HFFc6 (cell line): ENCODE results near the gene MMP20. TPM values are rescaled to one million over a fixed set of nuclear protein-coding genes. Genes with fewer than 3 reads are reported as not detected.

Experiments used
- DNase-seq: peaks from one replicate; pipeline ENCODE4 v3.0.0-alpha.2; 2018
- H3K27ac Mint-ChIP-seq: 2 replicates; pipeline ENCODE4 v1.8.0; 2020; ENCODE audit warnings: mild to moderate bottlenecking, mixed read lengths
- H3K27me3 Mint-ChIP-seq: 2 replicates; pipeline ENCODE4 v1.8.0; 2021; ENCODE audit warnings: mild to moderate bottlenecking, moderate library complexity, mixed read lengths; ENCODE audit not compliant: insufficient read depth
- H3K36me3 Mint-ChIP-seq: 2 replicates; pipeline ENCODE4 v1.8.0; 2021; ENCODE audit warnings: low read depth, mixed read lengths
- H3K4me1 Mint-ChIP-seq: 2 replicates; pipeline ENCODE4 v1.8.0; 2020; ENCODE audit warnings: low read depth, mixed read lengths
- H3K4me3 Mint-ChIP-seq: 2 replicates; pipeline ENCODE4 v1.8.0; 2020; ENCODE audit warnings: mild to moderate bottlenecking, moderate library complexity, mixed read lengths
- H3K9me3 Mint-ChIP-seq: 2 replicates; pipeline ENCODE4 v1.8.0; 2020; ENCODE audit warnings: mild to moderate bottlenecking, mixed read lengths
- total RNA-seq, 6 experiments: library from RNA; stranded (reverse); fragmentation: NEBNext Ultra II Directional; extraction: Animal tissue kit (Norgen Biotek cat#: 25700); gene quantifications; 2 replicates in 1 of 6; 3 replicates in 5 of 6; pipeline ENCODE4 v1.2.3, GENCODE V29; 2021
- TF ChIP-seq, protein P1 (sequence below): fragments of 200-600 bp; sonication (generic); IDR thresholded peaks from 2 replicates; pipeline ENCODE4 v1.5.0; 2021; ENCODE audit warnings: antibody characterized with exemption, mild to moderate bottlenecking

MMP20 gene
- total RNA-seq, 6 experiments from 2014 or later = not detected

DNA sequence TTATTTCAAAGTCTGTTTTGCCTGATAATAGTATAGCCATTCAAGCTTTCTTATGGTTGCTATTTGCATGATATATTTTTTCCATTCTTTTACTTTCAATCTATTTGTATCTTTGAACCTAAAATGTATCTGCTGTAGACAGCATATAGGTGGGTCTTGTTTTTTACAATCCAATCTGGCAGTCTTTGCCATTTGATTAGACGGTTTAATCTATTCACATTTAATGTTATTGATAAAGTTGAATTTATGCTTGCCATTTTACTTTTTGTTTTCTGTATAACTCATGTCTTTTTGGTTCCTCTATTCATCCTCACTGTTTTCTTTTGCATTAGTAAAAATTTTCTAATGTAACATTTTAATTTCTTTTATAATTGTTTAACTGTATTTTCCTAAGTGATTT lies 37.4 kb downstream of the MMP20 start:
- Mint-ChIP-seq H3K4me3 (no peak overlapping the region), H3K9me3 (no peaks in the 10 kb centered on the region), H3K36me3 (no peaks in the 10 kb centered on the region), H3K27ac (no peak overlapping the region), H3K27me3 (peaks cover 3% of the 10 kb centered on the region), H3K4me1 (peaks cover 5% of the 10 kb centered on the region)
- no peak for DNase-seq
- TF ChIP-seq, protein P1, sequence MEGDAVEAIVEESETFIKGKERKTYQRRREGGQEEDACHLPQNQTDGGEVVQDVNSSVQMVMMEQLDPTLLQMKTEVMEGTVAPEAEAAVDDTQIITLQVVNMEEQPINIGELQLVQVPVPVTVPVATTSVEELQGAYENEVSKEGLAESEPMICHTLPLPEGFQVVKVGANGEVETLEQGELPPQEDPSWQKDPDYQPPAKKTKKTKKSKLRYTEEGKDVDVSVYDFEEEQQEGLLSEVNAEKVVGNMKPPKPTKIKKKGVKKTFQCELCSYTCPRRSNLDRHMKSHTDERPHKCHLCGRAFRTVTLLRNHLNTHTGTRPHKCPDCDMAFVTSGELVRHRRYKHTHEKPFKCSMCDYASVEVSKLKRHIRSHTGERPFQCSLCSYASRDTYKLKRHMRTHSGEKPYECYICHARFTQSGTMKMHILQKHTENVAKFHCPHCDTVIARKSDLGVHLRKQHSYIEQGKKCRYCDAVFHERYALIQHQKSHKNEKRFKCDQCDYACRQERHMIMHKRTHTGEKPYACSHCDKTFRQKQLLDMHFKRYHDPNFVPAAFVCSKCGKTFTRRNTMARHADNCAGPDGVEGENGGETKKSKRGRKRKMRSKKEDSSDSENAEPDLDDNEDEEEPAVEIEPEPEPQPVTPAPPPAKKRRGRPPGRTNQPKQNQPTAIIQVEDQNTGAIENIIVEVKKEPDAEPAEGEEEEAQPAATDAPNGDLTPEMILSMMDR = no peak

DNA sequence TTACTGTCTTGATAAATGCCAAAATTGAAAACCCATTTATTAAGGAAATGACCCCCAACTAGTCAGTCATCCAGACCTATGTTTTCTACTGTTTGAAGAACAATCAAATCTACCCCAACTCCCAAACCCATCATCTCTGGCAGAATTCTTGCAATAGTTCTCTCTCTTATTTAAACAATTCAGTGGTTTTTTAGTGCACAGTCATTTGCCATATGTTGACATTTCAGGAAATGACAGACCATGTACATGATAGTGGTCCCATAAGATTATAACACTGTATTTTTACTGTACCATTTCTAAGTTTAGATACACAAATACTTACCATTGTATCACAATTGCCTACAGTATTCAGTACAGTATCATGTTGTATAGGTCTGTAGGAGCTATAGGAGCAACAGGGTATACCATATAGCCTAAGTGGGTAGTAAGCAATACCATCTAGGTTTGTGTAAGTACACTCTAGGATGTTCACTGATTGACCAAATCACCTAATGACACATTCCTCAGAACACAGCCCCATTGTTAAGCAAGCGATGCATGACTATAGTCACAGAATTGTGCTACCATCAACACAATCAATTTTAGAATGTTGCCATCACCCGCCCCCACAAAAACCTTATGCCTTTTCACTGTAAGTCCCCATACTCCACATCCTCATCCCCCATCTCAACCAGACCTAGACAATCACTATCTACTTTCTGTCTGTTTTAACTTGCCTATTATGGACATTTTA lies 41.8 kb downstream of the MMP20 start:
- TF ChIP-seq, protein P1 = no peak
- Mint-ChIP-seq H3K36me3 (no peaks in the 10 kb centered on the region), H3K4me3 (no peak overlapping the region), H3K27ac (no peak overlapping the region), H3K4me1 (peaks cover 9% of the 10 kb centered on the region), H3K27me3 (peaks cover 3% of the 10 kb centered on the region), H3K9me3 (no peaks in the 10 kb centered on the region)
- no peak for DNase-seq

- H3K27me3 Mint-ChIP-seq = peaks cover 2% of the 10 kb centered on the region
Measured at GRCh38 chr11:102582140-102582539, 43.0 kb downstream of the MMP20 start.

DNA sequence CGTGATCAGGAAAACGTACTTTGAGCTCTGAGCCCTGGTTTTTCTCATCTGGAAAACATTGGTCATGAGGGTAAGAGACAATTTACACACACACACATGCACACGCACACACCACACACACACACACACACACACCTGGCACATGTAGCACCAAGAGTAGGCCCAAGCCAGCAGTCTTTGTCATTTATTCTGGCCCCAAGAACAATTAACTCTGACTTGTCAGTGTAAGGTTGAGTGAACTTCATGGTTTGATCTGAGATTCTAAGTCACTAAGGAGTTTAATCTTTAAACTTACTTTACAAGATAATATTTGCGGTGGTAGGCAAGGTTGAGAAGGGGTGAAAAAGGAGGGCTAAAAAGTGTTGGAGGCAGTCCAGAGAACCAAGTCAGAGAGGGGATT lies 44.1 kb downstream of the MMP20 start:
- TF ChIP-seq, protein P1 = no peak
- Mint-ChIP-seq H3K27ac (no peak overlapping the region), H3K27me3 (peaks cover 2% of the 10 kb centered on the region), H3K4me1 (peaks cover 9% of the 10 kb centered on the region), H3K36me3 (no peaks in the 10 kb centered on the region), H3K4me3 (no peak overlapping the region), H3K9me3 (no peaks in the 10 kb centered on the region)
- no peak for DNase-seq

More at GRCh38 chr11:102582140-102582539, 43.0 kb downstream of the MMP20 start:
- Mint-ChIP-seq H3K4me1 (peaks cover 9% of the 10 kb centered on the region), H3K9me3 (no peaks in the 10 kb centered on the region), H3K36me3 (no peaks in the 10 kb centered on the region), H3K4me3 (no peak overlapping the region), H3K27ac (no peak overlapping the region)
- TF ChIP-seq, protein P1 = no peak
- DNase-seq = no peak

DNA sequence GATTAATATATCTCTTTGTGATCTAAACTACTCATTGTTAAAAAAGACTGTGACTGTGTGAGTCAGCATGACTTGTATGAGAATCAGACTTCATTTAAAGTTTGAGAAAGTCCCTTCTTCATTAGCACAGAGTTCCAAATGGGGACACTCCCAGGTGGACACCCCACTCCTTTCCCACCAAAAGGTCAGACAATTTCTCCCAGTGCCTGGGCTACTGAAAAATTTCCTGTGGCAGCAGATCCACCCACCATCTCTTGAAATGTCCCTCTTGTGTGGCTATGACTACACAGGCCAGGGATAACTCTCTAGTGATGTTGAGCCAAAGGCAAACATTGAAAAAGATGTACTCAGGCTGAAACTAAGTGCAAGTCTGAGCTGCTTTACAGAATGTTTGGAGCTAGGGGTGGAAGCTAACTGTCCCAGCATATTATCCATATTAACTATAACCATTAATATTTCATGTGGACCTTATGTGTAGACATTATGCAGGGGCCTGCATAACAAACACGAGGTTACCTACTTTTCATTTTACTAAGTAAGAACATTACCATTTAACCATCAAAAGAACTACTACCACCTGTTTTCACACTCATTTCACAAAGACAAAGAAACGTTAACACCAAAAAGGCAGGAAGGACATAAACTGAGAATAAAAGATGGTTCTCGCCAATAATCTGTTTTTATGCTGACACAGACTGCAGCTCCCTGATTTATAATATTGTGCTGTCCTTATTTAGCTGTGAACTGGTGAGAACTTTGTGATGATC lies 44.8 kb downstream of the MMP20 start:
- Mint-ChIP-seq H3K4me1 (peaks cover 9% of the 10 kb centered on the region), H3K9me3 (no peaks in the 10 kb centered on the region), H3K4me3 (no peak overlapping the region), H3K36me3 (no peaks in the 10 kb centered on the region), H3K27me3 (no peaks in the 10 kb centered on the region; the same call in 1 of the 2 replicates), H3K27ac (no peak overlapping the region)
- DNase-seq = no peak
- TF ChIP-seq, protein P1 = no peak
